GM19240 (cell line): ENCODE data around the gene SLC12A1.
A peak's percentile ranks its signal among the peaks of the same experiment; 100 is the strongest.

ENCODE experiments used
- DNase-seq: peaks from one replicate; pipeline ENCODE4 v3.0.0; 2011; ENCODE audit warnings: low spot score; ENCODE audit not compliant: insufficient read length

Gene SLC12A1

GRCh38 chr15:48242015-48242414 lies 35.9 kb downstream of the SLC12A1 start:
- DNase-seq, result no peak

GRCh38 chr15:48242535-48242934 lies 36.4 kb downstream of the SLC12A1 start:
- no peak for DNase-seq

- DNase-seq, result no peak
These were observed 38.8 kb downstream of the SLC12A1 start for GRCh38 chr15:48244921-48245320.

GRCh38 chr15:48248414-48248813 lies 42.3 kb downstream of the SLC12A1 start:
- no peak for DNase-seq

GRCh38 chr15:48250640-48251076 lies 44.6 kb downstream of the SLC12A1 start:
- DNase-seq, result peak; percentile 14

- no peak for DNase-seq
These were observed 47.1 kb downstream of the SLC12A1 start for GRCh38 chr15:48253172-48253571.

- DNase-seq, result no peak
These were observed 59.0 kb downstream of the SLC12A1 start for GRCh38 chr15:48265135-48265534.

GRCh38 chr15:48266024-48266689 lies 60.1 kb downstream of the SLC12A1 start:
- no peak for DNase-seq

- no peak for DNase-seq
These were observed 61.7 kb downstream of the SLC12A1 start for GRCh38 chr15:48267766-48268165.

- DNase-seq, result no peak
These were observed 66.9 kb downstream of the SLC12A1 start for GRCh38 chr15:48273049-48273448.

- DNase-seq, result no peak
These were observed 72.6 kb downstream of the SLC12A1 start for GRCh38 chr15:48278666-48279065.

GRCh38 chr15:48279608-48280007 lies 73.5 kb downstream of the SLC12A1 start:
- no peak for DNase-seq

- DNase-seq, result no peak
These were observed 75.6 kb downstream of the SLC12A1 start for GRCh38 chr15:48281674-48282073.

- DNase-seq, result no peak
These were observed 76.1 kb downstream of the SLC12A1 start for GRCh38 chr15:48282216-48282615.

GRCh38 chr15:48283396-48284145 lies 77.5 kb downstream of the SLC12A1 start:
- no peak for DNase-seq

- peak; percentile 29 for DNase-seq
These were observed 79.5 kb downstream of the SLC12A1 start for GRCh38 chr15:48285329-48286214.

- no peak for DNase-seq
These were observed 83.5 kb downstream of the SLC12A1 start for GRCh38 chr15:48289628-48290027.

GRCh38 chr15:48292458-48292857 lies 86.4 kb downstream of the SLC12A1 start:
- no peak for DNase-seq

GRCh38 chr15:48297668-48298067 lies 91.6 kb downstream of the SLC12A1 start:
- no peak for DNase-seq

GRCh38 chr15:48298914-48299313 lies 92.8 kb downstream of the SLC12A1 start:
- DNase-seq, result no peak

- DNase-seq, result no peak
These were observed 93.9 kb downstream of the SLC12A1 start for GRCh38 chr15:48300038-48300437.

GRCh38 chr15:48304398-48304797 lies 98.3 kb downstream of the SLC12A1 start:
- no peak for DNase-seq
